ENCODE measurements around the gene MCAT.

MCAT gene

GRCh38 chr22:43155789-43156188, 12.6 kb upstream of the MCAT start:
- H3K36me3 ChIP-seq (replicated peaks; ENCODE audit: insufficient read depth, low read length), result no peaks in the 10 kb centered on the region
- H2AFZ ChIP-seq (ENCODE audit: low read length), result no peak overlapping the region
- no peaks in the 10 kb centered on the region for H3K9me2 ChIP-seq (replicated peaks; ENCODE audit: insufficient read depth, low read length)
- H3K4me1 ChIP-seq (ENCODE audit: low read length), result 0 out of 2 replicates have a peak, but pooled peaks cover 3% of the 10 kb centered on the region
- DNase-seq, result no peak
- no peaks in the 10 kb centered on the region for H4K20me1 ChIP-seq (ENCODE audit: insufficient read depth, low read length)
- no peaks in the 10 kb centered on the region for H3K9me3 ChIP-seq (replicated peaks; ENCODE audit: insufficient read depth, low read length)
- H3F3A ChIP-seq (ENCODE audit: insufficient read depth, low read length), result no peaks in the 10 kb centered on the region
- no peak overlapping the region for H3K4me3 ChIP-seq (ENCODE audit: low read length)
- peaks cover 4% of the 10 kb centered on the region for H3K79me2 ChIP-seq (ENCODE audit: low read length)
- TF ChIP-seq EZH2 (optimal IDR thresholded peaks at IDR 0.05; ENCODE audit: low read depth, low read length) (no peak), CTCF (IDR thresholded peaks at IDR 0.05; ENCODE audit: low read length) (no peak), EZH2phosphoT487 (IDR thresholded peaks at IDR 0.05; ENCODE audit: low read length) (no peak)
- no peaks in the 10 kb centered on the region for H3K27me3 ChIP-seq (replicated peaks; ENCODE audit: insufficient read depth, low read length)
- H3K4me2 ChIP-seq (ENCODE audit: low read depth, low read length), result no peak overlapping the region
- no peak overlapping the region for H3K27ac ChIP-seq (ENCODE audit: low read length)
- H3K9ac ChIP-seq (ENCODE audit: low read length), result no peak overlapping the region

GRCh38 chr22:43154887-43155536, 11.8 kb upstream of the MCAT start:
- no peak overlapping the region for H3K4me2 ChIP-seq (ENCODE audit: low read depth, low read length)
- H3K9ac ChIP-seq (ENCODE audit: low read length), result no peak overlapping the region
- peaks cover 4% of the 10 kb centered on the region for H3K79me2 ChIP-seq (ENCODE audit: low read length)
- H3K27me3 ChIP-seq (replicated peaks; ENCODE audit: insufficient read depth, low read length), result no peaks in the 10 kb centered on the region
- H3K36me3 ChIP-seq (replicated peaks; ENCODE audit: insufficient read depth, low read length), result no peaks in the 10 kb centered on the region
- TF ChIP-seq EZH2phosphoT487 (IDR thresholded peaks at IDR 0.05; ENCODE audit: low read length) (no peak), CTCF (IDR thresholded peaks at IDR 0.05; ENCODE audit: low read length) (no peak), EZH2 (optimal IDR thresholded peaks at IDR 0.05; ENCODE audit: low read depth, low read length) (no peak)
- DNase-seq, result no peak
- H3K9me2 ChIP-seq (replicated peaks; ENCODE audit: insufficient read depth, low read length), result no peaks in the 10 kb centered on the region
- H3K4me3 ChIP-seq (ENCODE audit: low read length), result no peak overlapping the region
- H3K9me3 ChIP-seq (replicated peaks; ENCODE audit: insufficient read depth, low read length), result no peaks in the 10 kb centered on the region
- 0 out of 2 replicates have a peak, but pooled peaks cover 3% of the 10 kb centered on the region for H3K4me1 ChIP-seq (ENCODE audit: low read length)
- no peaks in the 10 kb centered on the region for H4K20me1 ChIP-seq (ENCODE audit: insufficient read depth, low read length)
- H2AFZ ChIP-seq (ENCODE audit: low read length), result no peak overlapping the region
- H3F3A ChIP-seq (ENCODE audit: insufficient read depth, low read length), result no peaks in the 10 kb centered on the region
- no peak overlapping the region for H3K27ac ChIP-seq (ENCODE audit: low read length)

- Histone ChIP-seq H3K4me3 (ENCODE audit: low read length) (no peak overlapping the region), H3K27me3 (replicated peaks; ENCODE audit: insufficient read depth, low read length) (no peaks in the 10 kb centered on the region)
- no peak for TF ChIP-seq EZH2 (optimal IDR thresholded peaks at IDR 0.05; ENCODE audit: low read depth, low read length)
- TF ChIP-seq EZH2phosphoT487 (IDR thresholded peaks at IDR 0.05; ENCODE audit: low read length), result no peak
- TF ChIP-seq CTCF (IDR thresholded peaks at IDR 0.05; ENCODE audit: low read length), result no peak
These were observed 10.7 kb upstream of the MCAT start for GRCh38 chr22:43153899-43154298.

More at GRCh38 chr22:43153899-43154298, 10.7 kb upstream of the MCAT start:
- Histone ChIP-seq H4K20me1 (ENCODE audit: insufficient read depth, low read length) (no peaks in the 10 kb centered on the region), H3K4me1 (ENCODE audit: low read length) (0 out of 2 replicates have a peak, but pooled peaks cover 3% of the 10 kb centered on the region), H3K9me3 (replicated peaks; ENCODE audit: insufficient read depth, low read length) (no peaks in the 10 kb centered on the region), H3F3A (ENCODE audit: insufficient read depth, low read length) (no peaks in the 10 kb centered on the region), H2AFZ (ENCODE audit: low read length) (no peak overlapping the region), H3K27ac (ENCODE audit: low read length) (no peak overlapping the region), H3K79me2 (ENCODE audit: low read length) (peaks cover 4% of the 10 kb centered on the region), H3K4me2 (ENCODE audit: low read depth, low read length) (no peak overlapping the region), H3K9me2 (replicated peaks; ENCODE audit: insufficient read depth, low read length) (no peaks in the 10 kb centered on the region), H3K9ac (ENCODE audit: low read length) (no peak overlapping the region), H3K36me3 (replicated peaks; ENCODE audit: insufficient read depth, low read length) (no peaks in the 10 kb centered on the region)
- DNase-seq, result no peak

All from MM.1S (cell line).